GM12878 (cell line): Measurements from ENCODE around the gene ZNF546. TPM values are rescaled to one million over a fixed set of nuclear protein-coding genes. Genes with fewer than 3 reads are reported as not detected.

Experiments
- ATAC-seq: fragments of 200-7000 bp; cut with Tn5 transposase; 3 replicates; pipeline ENCODE4 v1.9.1; 2020; ENCODE audit warnings: mild to moderate bottlenecking, moderate library complexity
- BruUV-seq: library from RNA; stranded (reverse); fragments of 400-500 nt; replicated peaks from 2 replicates; lab custom pipeline; 2021; lab: Mats Ljungman, UMichigan
- CTCF ChIA-PET: fragments of 300-600 bp; sonication (Branson Sonifier 250); formaldehyde crosslinking; extraction: SDS; loops from one replicate; lab custom pipeline; 2021; ENCODE audit warnings: inconsistent platforms; lab: Yijun Ruan, JAX
- POLR2A ChIA-PET: fragments of 350-600 bp; formaldehyde crosslinking; extraction: SDS; loops from one replicate; lab custom pipeline; 2021; ENCODE audit warnings: inconsistent platforms; lab: Charles Lee
- RAD21 ChIA-PET: fragments of 300-600 bp; sonication (Branson Sonifier 250); formaldehyde crosslinking; loops from one replicate; lab custom pipeline; 2023; ENCODE audit warnings: antibody characterized with exemption; ENCODE audit not compliant: unreplicated experiment; lab: Charles Lee
- SMC1A ChIA-PET: fragments of 300-600 bp; sonication (Branson Sonifier 250); formaldehyde crosslinking; loops from one replicate; lab custom pipeline; 2023; ENCODE audit not compliant: unreplicated experiment, uncharacterized antibody; lab: Charles Lee
- DNase-seq: peaks from one replicate; pipeline ENCODE4 v3.0.0-alpha.2; 2011; ENCODE audit warnings: low read depth, low spot score
- FAIRE-seq: peaks from 3 replicates; lab custom pipeline; 2011; peaks lifted over from hg19 to GRCh38; lab: Jason Lieb, UNC
- H2AFZ ChIP-seq: 2 replicates; pipeline ENCODE4 v1.6.0; 2011; ENCODE audit warnings: low read depth, low read length, control low read depth; ENCODE audit not compliant: control insufficient read depth
- H3K27ac ChIP-seq: 2 replicates; pipeline ENCODE4 v1.5.1; 2011; ENCODE audit warnings: control low read depth; ENCODE audit not compliant: control insufficient read depth, insufficient read depth
- H3K27me3 ChIP-seq, 2 experiments: replicated peaks in 1 of 2; 2 replicates each; pipeline versions ENCODE4 v1.6.0 to v1.6.1; 2011; ENCODE audit warnings: low read length in 1 of 2; ENCODE audit not compliant: control insufficient read depth in 2 of 2, insufficient read depth in 2 of 2
- H3K36me3 ChIP-seq, 2 experiments: 2 replicates each; pipeline ENCODE4 v1.5.1; 2011; ENCODE audit warnings: low read length in 1 of 2; ENCODE audit not compliant: control insufficient read depth in 2 of 2, insufficient read depth in 2 of 2
- H3K4me1 ChIP-seq: 2 replicates; pipeline ENCODE4 v1.6.1; 2011; ENCODE audit warnings: mild to moderate bottlenecking, low read length, moderate library complexity, mixed read lengths; ENCODE audit not compliant: control insufficient read depth, insufficient read depth
- H3K4me2 ChIP-seq: 2 replicates; pipeline ENCODE4 v1.6.0; 2011; ENCODE audit warnings: control low read depth; ENCODE audit not compliant: control insufficient read depth, insufficient read depth
- H3K4me3 ChIP-seq: fragments of 200-600 bp; sonication (generic); 2 replicates; pipeline ENCODE4 v1.5.1; 2016
- H3K79me2 ChIP-seq: 2 replicates; pipeline ENCODE4 v1.6.0; 2011; ENCODE audit warnings: low read length; ENCODE audit not compliant: control insufficient read depth, insufficient read depth
- H3K9ac ChIP-seq: 2 replicates; pipeline ENCODE4 v1.8.0; 2011; ENCODE audit warnings: low read length, control low read depth, mixed read lengths; ENCODE audit not compliant: control insufficient read depth, insufficient read depth
- H3K9me3 ChIP-seq: replicated peaks from 3 replicates; pipeline ENCODE4 v1.5.1; 2011; ENCODE audit warnings: mild to moderate bottlenecking, low read length; ENCODE audit not compliant: control insufficient read depth, insufficient read depth
- H4K20me1 ChIP-seq: 2 replicates; pipeline ENCODE4 v1.6.0; 2011; ENCODE audit not compliant: control insufficient read depth, insufficient read depth
- BCL11A ChIP-seq: IDR thresholded peaks from 2 replicates; pipeline ENCODE4 v1.6.1; 2011; ENCODE audit warnings: low read depth, low read length
- CREB1 ChIP-seq: IDR thresholded peaks from 2 replicates; pipeline ENCODE4 v1.6.1; 2012; ENCODE audit warnings: low read depth, mild to moderate bottlenecking, inconsistent platforms
- MLLT1 ChIP-seq: fragments of 450-650 bp; IDR thresholded peaks from 2 replicates; pipeline ENCODE4 v1.6.1; 2016; ENCODE audit warnings: mild to moderate bottlenecking
- PML ChIP-seq: IDR thresholded peaks from 2 replicates; pipeline ENCODE4 v1.6.1; 2012; ENCODE audit warnings: low read length, inconsistent platforms
- SMAD5 ChIP-seq: IDR thresholded peaks from 2 replicates; pipeline ENCODE4 v1.6.1; 2016; ENCODE audit warnings: antibody characterized with exemption, low read depth
- WGBS: methylation state at CpG from one replicate; pipeline ENCODE4 v1.1.6; 2016; ENCODE audit warnings: low lambda C conversion rate; ENCODE audit not compliant: insufficient replicate concordance, insufficient coverage; ENCODE audit errors: missing lambda C conversion rate; 5-methylcytosine and 5-hydroxymethylcytosine counted together
- in situ Hi-C: fragments of 300-500 bp; cut with MboI; formaldehyde crosslinking; loops from 9 replicates; pipeline ENCODE4 v1.14.3; 2018; ENCODE audit warnings: mixed read lengths
- intact Hi-C: fragments of 100-400 bp; cut with micrococcal nuclease; formaldehyde crosslinking; loops from one replicate; pipeline ENCODE4 v1.14.2; 2022; ENCODE audit not compliant: unreplicated experiment
- polyA plus RNA-seq, 11 experiments: library from polyadenylated mRNA; depleted of rRNA in 4 of 11; unstranded in 6 of 11; stranded (reverse) in 5 of 11; fragments of >200 nt; fragmentation: Nextera tagmentation in 4 of 11; fragmentation: Illumina TruSeq in 1 of 11; extraction: Ambion mirVana in 4 of 11; extraction: Trizol in 1 of 11; gene quantifications; 1 replicate in 1 of 11; 2 replicates in 10 of 11; pipeline versions ENCODE4 v1.2.1 to v1.2.3, GENCODE V29; 2011 to 2016; ENCODE audit warnings: inconsistent platforms in 2 of 11, missing spikeins in 2 of 11, low read depth in 1 of 11
- total RNA-seq, 4 experiments: library from RNA; depleted of rRNA in 3 of 4; stranded (reverse); fragments of >200 nt in 3 of 4; fragmentation: Illumina TruSeq in 1 of 4; extraction: Trizol in 1 of 4; gene quantifications; 2 replicates each; pipeline versions ENCODE4 v1.2.1 to v1.2.3, GENCODE V29; 2013 to 2021
- TF ChIP-seq, protein P1 (sequence below): IDR thresholded peaks from 2 replicates; pipeline ENCODE4 v1.6.1; 2011; ENCODE audit warnings: mild to moderate bottlenecking, low read depth, low read length, moderate library complexity; ENCODE audit not compliant: insufficient replicate concordance

ZNF546 gene
- total and polyA plus RNA-seq, 10 of the 15 experiments (the other 5 are each of a cell fraction or from before 2014, with no cell fraction given) = 0.88 to 4.1 (median 2.4) TPM

GRCh38 chr19:39968789-39969188 lies 28.1 kb upstream of the ZNF546 start:
- H3K4me3 ChIP-seq = peak overlapping the region; percentile 78; the same call in 1 of the 2 replicates
- SMC1A ChIA-PET = interaction anchor here (1.1 to 4.1 kb wide), 9 partner anchors 10 to 296 kb away, joined by 3 to 115 read pairs (median 25); partner anchors contain the start of gene ZNF546

More at GRCh38 chr19:39968789-39969188, 28.1 kb upstream of the ZNF546 start:
- TF ChIP-seq BCL11A (no peak), SMAD5 (no peak), PML (no peak), CREB1 (no peak), MLLT1 (peak; percentile 35)
- TF ChIP-seq, protein P1, sequence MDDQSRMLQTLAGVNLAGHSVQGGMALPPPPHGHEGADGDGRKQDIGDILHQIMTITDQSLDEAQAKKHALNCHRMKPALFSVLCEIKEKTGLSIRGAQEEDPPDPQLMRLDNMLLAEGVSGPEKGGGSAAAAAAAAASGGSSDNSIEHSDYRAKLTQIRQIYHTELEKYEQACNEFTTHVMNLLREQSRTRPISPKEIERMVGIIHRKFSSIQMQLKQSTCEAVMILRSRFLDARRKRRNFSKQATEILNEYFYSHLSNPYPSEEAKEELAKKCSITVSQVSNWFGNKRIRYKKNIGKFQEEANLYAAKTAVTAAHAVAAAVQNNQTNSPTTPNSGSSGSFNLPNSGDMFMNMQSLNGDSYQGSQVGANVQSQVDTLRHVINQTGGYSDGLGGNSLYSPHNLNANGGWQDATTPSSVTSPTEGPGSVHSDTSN = no peak
- CTCF ChIA-PET = interaction anchor here (0.6 to 4.3 kb wide), 9 partner anchors 14 to 294 kb away, joined by 3 to 84 read pairs (median 14); partner anchors contain the start of genes FBL and ZNF546
- no peaks in the 10 kb centered on the region; the same call in 2 of the 3 replicates for H3K9me3 ChIP-seq
- in situ Hi-C loops = no loop called here
- peak overlapping the region; percentile 97 for H3K4me2 ChIP-seq
- no TSS peak for BruUV-seq
- peaks cover 10% of the 10 kb centered on the region; the same call in 1 of the 2 replicates for H3K4me1 ChIP-seq
- H3K36me3 ChIP-seq = peaks cover 3 to 6% of the 10 kb centered on the region in 2 experiments; a peak in 3 of 4 replicates
- no peaks in the 10 kb centered on the region for H4K20me1 ChIP-seq
- RAD21 ChIA-PET = interaction anchor here (1.1 to 3.9 kb wide), 10 partner anchors 15 to 196 kb away, joined by 3 to 73 read pairs (median 28); partner anchors contain the start of genes DYRK1B and FBL
- no peak overlapping the region for H3K9ac ChIP-seq
- no peak for ATAC-seq
- intact Hi-C loops = no loop called here
- 98% methylated on average over 15 of the region's 15 CpGs for WGBS
- no peaks in the 10 kb centered on the region for H3K27me3 ChIP-seq
- peaks cover 20% of the 10 kb centered on the region for H3K79me2 ChIP-seq
- DNase-seq = no peak
- POLR2A ChIA-PET = interaction anchor here (0.8 to 2.6 kb wide), 5 partner anchors 12 to 452 kb away, joined by 3 to 32 read pairs (median 3); no protein-coding TSS in a partner anchor
- no peak for FAIRE-seq
- H2AFZ ChIP-seq = peak overlapping the region; percentile 11
- H3K27ac ChIP-seq = peak overlapping the region; percentile 89
